GM19035 (cell line): ENCODE measurements around the gene KLK10.
"Not testable (repeated sequence)": the region's sequence is repeated elsewhere in the genome, so short reads cannot be mapped to it uniquely, and the experiment has no call there.

Source experiments
- ATAC-seq: cut with Tn5 transposase; IDR thresholded peaks from one replicate; pipeline ENCODE4 v1.9.1; 2021; ENCODE audit not compliant: unreplicated experiment

KLK10 gene

GRCh38 chr19:51003316-51003715 is 16.2 kb downstream of the KLK10 start:
- no peak for ATAC-seq

GRCh38 chr19:51002542-51003311 is 16.8 kb downstream of the KLK10 start:
- ATAC-seq, result no peak

- ATAC-seq, result no peak
These were observed 17.4 kb downstream of the KLK10 start for GRCh38 chr19:51002089-51002532.

- ATAC-seq, result no peak
These were observed 18.0 kb downstream of the KLK10 start, which contains the start of gene KLK8 for GRCh38 chr19:51001515-51001914. Gene KLK8, minus strand, starts transcription at chr19:51001604. Its CDS starts 437 bp downstream, at chr19:51001167.

GRCh38 chr19:51000981-51001380 is 18.5 kb downstream of the KLK10 start:
- no peak for ATAC-seq

GRCh38 chr19:51000426-51000825 is 19.1 kb downstream of the KLK10 start:
- ATAC-seq, result no peak

- ATAC-seq, result no peak
These were observed 20.8 kb downstream of the KLK10 start for GRCh38 chr19:50998686-50999085.

- no peak for ATAC-seq
These were observed 21.4 kb downstream of the KLK10 start for GRCh38 chr19:50998061-50998460.

- no peak for ATAC-seq
These were observed 25.4 kb downstream of the KLK10 start for GRCh38 chr19:50994129-50994528.

- ATAC-seq, result no peak
These were observed 26.9 kb downstream of the KLK10 start for GRCh38 chr19:50992666-50993035.

GRCh38 chr19:50984416-50984815 is 35.1 kb downstream of the KLK10 start:
- not testable (repeated sequence) for ATAC-seq

GRCh38 chr19:50983625-50984292 is 35.8 kb downstream of the KLK10 start, which contains the start of gene KLK7:
Gene KLK7, minus strand, starts transcription at chr19:50983917. Its CDS starts 1,518 bp downstream, at chr19:50982399.
- no peak for ATAC-seq

- no peak for ATAC-seq
These were observed 37.3 kb downstream of the KLK10 start for GRCh38 chr19:50982186-50982585.

- ATAC-seq, result no peak
These were observed 37.8 kb downstream of the KLK10 start for GRCh38 chr19:50981587-50982146.

- ATAC-seq, result no peak
These were observed 39.3 kb downstream of the KLK10 start for GRCh38 chr19:50980208-50980607.

- no peak for ATAC-seq
These were observed 39.8 kb downstream of the KLK10 start for GRCh38 chr19:50979758-50980157.

GRCh38 chr19:50978772-50979390 is 40.6 kb downstream of the KLK10 start:
- no peak for ATAC-seq

- no peak for ATAC-seq
These were observed 41.9 kb downstream of the KLK10 start for GRCh38 chr19:50977626-50978025.

- ATAC-seq, result no peak
These were observed 43.7 kb downstream of the KLK10 start for GRCh38 chr19:50975766-50976165.

GRCh38 chr19:50974702-50975556 is 44.6 kb downstream of the KLK10 start:
- ATAC-seq, result no peak
